ENCODE data around the gene PFKFB3.

The PFKFB3 gene

GRCh38 chr10:6201516-6201975 lies 1.2 kb upstream of the PFKFB3 start:
- Histone ChIP-seq H3K36me3 (ENCODE audit: low read depth) (no peaks in the 10 kb centered on the region), H3K4me1 (ENCODE audit: insufficient read depth, poor library complexity, severe bottlenecking) (peaks cover 5% of the 10 kb centered on the region), H3K27ac (ENCODE audit: poor library complexity, severe bottlenecking) (peak overlapping the region; percentile 83), H3K9me3 (ENCODE audit: severe bottlenecking) (no peaks in the 10 kb centered on the region), H3K4me3 (ENCODE audit: severe bottlenecking) (peak overlapping the region; percentile 67), H3K27me3 (ENCODE audit: insufficient read depth, poor library complexity, severe bottlenecking) (no peaks in the 10 kb centered on the region)
- TF ChIP-seq, protein P1, sequence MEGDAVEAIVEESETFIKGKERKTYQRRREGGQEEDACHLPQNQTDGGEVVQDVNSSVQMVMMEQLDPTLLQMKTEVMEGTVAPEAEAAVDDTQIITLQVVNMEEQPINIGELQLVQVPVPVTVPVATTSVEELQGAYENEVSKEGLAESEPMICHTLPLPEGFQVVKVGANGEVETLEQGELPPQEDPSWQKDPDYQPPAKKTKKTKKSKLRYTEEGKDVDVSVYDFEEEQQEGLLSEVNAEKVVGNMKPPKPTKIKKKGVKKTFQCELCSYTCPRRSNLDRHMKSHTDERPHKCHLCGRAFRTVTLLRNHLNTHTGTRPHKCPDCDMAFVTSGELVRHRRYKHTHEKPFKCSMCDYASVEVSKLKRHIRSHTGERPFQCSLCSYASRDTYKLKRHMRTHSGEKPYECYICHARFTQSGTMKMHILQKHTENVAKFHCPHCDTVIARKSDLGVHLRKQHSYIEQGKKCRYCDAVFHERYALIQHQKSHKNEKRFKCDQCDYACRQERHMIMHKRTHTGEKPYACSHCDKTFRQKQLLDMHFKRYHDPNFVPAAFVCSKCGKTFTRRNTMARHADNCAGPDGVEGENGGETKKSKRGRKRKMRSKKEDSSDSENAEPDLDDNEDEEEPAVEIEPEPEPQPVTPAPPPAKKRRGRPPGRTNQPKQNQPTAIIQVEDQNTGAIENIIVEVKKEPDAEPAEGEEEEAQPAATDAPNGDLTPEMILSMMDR (IDR thresholded peaks at IDR 0.05; ENCODE audit: poor library complexity, severe bottlenecking) = no peak
- peak; percentile 57 for ATAC-seq (ENCODE audit: low read depth)
- DNase-seq (ENCODE audit: low spot score) = no peak

GRCh38 chr10:6202098-6202683 lies 541 bp upstream of the PFKFB3 start:
- Histone ChIP-seq H3K4me3 (ENCODE audit: severe bottlenecking) (peak overlapping the region; percentile 67), H3K27me3 (ENCODE audit: insufficient read depth, poor library complexity, severe bottlenecking) (no peaks in the 10 kb centered on the region), H3K9me3 (ENCODE audit: severe bottlenecking) (no peaks in the 10 kb centered on the region), H3K36me3 (ENCODE audit: low read depth) (no peaks in the 10 kb centered on the region), H3K27ac (ENCODE audit: poor library complexity, severe bottlenecking) (peak overlapping the region; percentile 83), H3K4me1 (ENCODE audit: insufficient read depth, poor library complexity, severe bottlenecking) (peaks cover 5% of the 10 kb centered on the region)
- DNase-seq (ENCODE audit: low spot score) (no peak), ATAC-seq (ENCODE audit: low read depth) (peak; percentile 4)
- TF ChIP-seq, protein P1 (IDR thresholded peaks at IDR 0.05; ENCODE audit: poor library complexity, severe bottlenecking) = no peak

DNA sequence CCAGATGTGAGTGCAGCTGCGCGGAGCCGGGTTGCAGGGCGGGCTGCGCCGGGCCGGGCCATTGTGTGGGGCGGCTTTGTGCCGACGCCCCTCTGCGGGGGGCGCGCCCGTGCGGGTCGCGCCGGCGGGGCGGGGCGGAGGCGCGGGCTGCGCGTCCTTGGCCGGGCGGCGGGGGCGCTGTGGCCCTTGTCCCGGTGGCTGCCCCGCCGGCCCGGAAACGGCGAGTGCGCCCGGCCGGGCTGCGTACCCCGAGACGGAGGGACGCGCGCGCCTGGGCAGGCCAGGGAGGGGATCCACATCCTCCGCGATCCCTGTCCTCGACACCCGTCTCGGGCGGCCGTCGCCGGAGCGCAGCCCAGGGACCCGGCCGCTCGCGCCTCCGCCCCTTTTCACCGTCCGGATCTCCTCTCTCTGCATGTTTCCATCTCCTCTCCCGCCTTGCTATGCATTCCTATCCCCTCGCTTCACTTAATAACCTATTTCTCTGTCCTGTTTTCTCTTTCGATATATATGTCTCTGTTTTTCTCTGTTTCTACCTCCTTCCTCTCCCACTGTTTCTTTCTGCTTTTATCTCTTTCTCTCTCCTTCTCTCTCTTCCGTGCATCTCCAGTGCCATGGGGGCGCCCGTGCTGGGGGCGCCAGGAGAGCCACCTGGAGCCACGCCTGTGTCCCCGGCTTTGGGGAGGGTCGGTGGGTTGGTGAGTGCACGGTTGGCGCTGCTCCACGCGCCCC lies 765 bp downstream of the PFKFB3 start:
- no peaks in the 10 kb centered on the region for H3K27me3 ChIP-seq (ENCODE audit: insufficient read depth, poor library complexity, severe bottlenecking)
- peak overlapping the region; percentile 83 for H3K27ac ChIP-seq (ENCODE audit: poor library complexity, severe bottlenecking)
- H3K4me1 ChIP-seq (ENCODE audit: insufficient read depth, poor library complexity, severe bottlenecking) = peaks cover 5% of the 10 kb centered on the region
- H3K4me3 ChIP-seq (ENCODE audit: severe bottlenecking) = peak overlapping the region; percentile 67
- no peaks in the 10 kb centered on the region for H3K9me3 ChIP-seq (ENCODE audit: severe bottlenecking)
- ATAC-seq (ENCODE audit: low read depth) (peak; percentile 6), DNase-seq (ENCODE audit: low spot score) (no peak)
- no peaks in the 10 kb centered on the region for H3K36me3 ChIP-seq (ENCODE audit: low read depth)
- TF ChIP-seq, protein P1 (IDR thresholded peaks at IDR 0.05; ENCODE audit: poor library complexity, severe bottlenecking) = peak; percentile 39

GRCh38 chr10:6204063-6204340 lies 1.3 kb downstream of the PFKFB3 start:
- TF ChIP-seq, protein P1 (IDR thresholded peaks at IDR 0.05; ENCODE audit: poor library complexity, severe bottlenecking) = no peak
- peaks cover 5% of the 10 kb centered on the region for H3K4me1 ChIP-seq (ENCODE audit: insufficient read depth, poor library complexity, severe bottlenecking)
- peak overlapping the region; percentile 83 for H3K27ac ChIP-seq (ENCODE audit: poor library complexity, severe bottlenecking)
- peak overlapping the region; percentile 67 for H3K4me3 ChIP-seq (ENCODE audit: severe bottlenecking)
- ATAC-seq (ENCODE audit: low read depth) (peak; percentile 28), DNase-seq (ENCODE audit: low spot score) (no peak)
- no peaks in the 10 kb centered on the region for H3K9me3 ChIP-seq (ENCODE audit: severe bottlenecking)
- H3K36me3 ChIP-seq (ENCODE audit: low read depth) = peaks cover 2% of the 10 kb centered on the region; the same call in 1 of the 2 replicates
- H3K27me3 ChIP-seq (ENCODE audit: insufficient read depth, poor library complexity, severe bottlenecking) = no peaks in the 10 kb centered on the region
